MCF 10A (cell line): ENCODE results near the gene SNAI3. TPM values are rescaled to one million over a fixed set of nuclear protein-coding genes. Genes with fewer than 3 reads are reported as not detected.

ENCODE experiments used
- BruUV-seq: library from RNA; stranded (reverse); fragments of 400-500 nt; replicated peaks from 2 replicates; lab custom pipeline; 2021; lab: Mats Ljungman, UMichigan
- CTCF ChIA-PET: fragments of 300-600 bp; sonication (Branson Sonifier 250); formaldehyde crosslinking; extraction: SDS; loops from one replicate; lab custom pipeline; 2021; ENCODE audit warnings: antibody characterized with exemption, inconsistent platforms; lab: Yijun Ruan, JAX
- POLR2A ChIA-PET: fragments of 300-600, 350-650 bp; sonication (Branson Sonifier 250); formaldehyde crosslinking; extraction: SDS; loops from one replicate; lab custom pipeline; 2020; ENCODE audit warnings: antibody characterized with exemption, inconsistent platforms; lab: Yijun Ruan, JAX
- DNase-seq: peaks from one replicate; pipeline ENCODE4 v3.0.0-alpha.2; 2018; ENCODE audit not compliant: unreplicated experiment
- H3K27ac Mint-ChIP-seq: one replicate; pipeline ENCODE4 v1.8.0; 2022; ENCODE audit warnings: mild to moderate bottlenecking, low read depth, mixed read lengths; ENCODE audit not compliant: unreplicated experiment
- H3K27me3 Mint-ChIP-seq: one replicate; pipeline ENCODE4 v1.8.0; 2022; ENCODE audit warnings: mixed read lengths; ENCODE audit not compliant: insufficient read depth, unreplicated experiment
- H3K36me3 Mint-ChIP-seq: one replicate; pipeline ENCODE4 v1.8.0; 2022; ENCODE audit warnings: mild to moderate bottlenecking, moderate library complexity, mixed read lengths; ENCODE audit not compliant: insufficient read depth, unreplicated experiment
- H3K4me1 Mint-ChIP-seq: one replicate; pipeline ENCODE4 v1.8.0; 2022; ENCODE audit warnings: mixed read lengths; ENCODE audit not compliant: insufficient read depth, unreplicated experiment
- H3K4me3 Mint-ChIP-seq: one replicate; pipeline ENCODE4 v1.8.0; 2022; ENCODE audit warnings: mild to moderate bottlenecking, moderate library complexity, mixed read lengths; ENCODE audit not compliant: unreplicated experiment
- H3K9me3 Mint-ChIP-seq: one replicate; pipeline ENCODE4 v1.8.0; 2022; ENCODE audit warnings: mixed read lengths; ENCODE audit not compliant: unreplicated experiment
- intact Hi-C: fragments of 100-400 bp; cut with micrococcal nuclease; formaldehyde crosslinking; loops from 2 replicates; pipeline ENCODE4 v1.14.1; 2022
- total RNA-seq: library from RNA; stranded (reverse); gene quantifications from 2 replicates; pipeline ENCODE4 v1.2.3, GENCODE V29; 2022
- TF ChIP-seq, protein P1 (sequence below): fragments of 200-600 bp; IDR thresholded peaks from one replicate; pipeline ENCODE4 v1.8.0; 2022; ENCODE audit warnings: antibody characterized with exemption, mild to moderate bottlenecking; ENCODE audit not compliant: unreplicated experiment

The SNAI3 gene
- total RNA-seq, 1 experiment from 2014 or later: not detected

DNA sequence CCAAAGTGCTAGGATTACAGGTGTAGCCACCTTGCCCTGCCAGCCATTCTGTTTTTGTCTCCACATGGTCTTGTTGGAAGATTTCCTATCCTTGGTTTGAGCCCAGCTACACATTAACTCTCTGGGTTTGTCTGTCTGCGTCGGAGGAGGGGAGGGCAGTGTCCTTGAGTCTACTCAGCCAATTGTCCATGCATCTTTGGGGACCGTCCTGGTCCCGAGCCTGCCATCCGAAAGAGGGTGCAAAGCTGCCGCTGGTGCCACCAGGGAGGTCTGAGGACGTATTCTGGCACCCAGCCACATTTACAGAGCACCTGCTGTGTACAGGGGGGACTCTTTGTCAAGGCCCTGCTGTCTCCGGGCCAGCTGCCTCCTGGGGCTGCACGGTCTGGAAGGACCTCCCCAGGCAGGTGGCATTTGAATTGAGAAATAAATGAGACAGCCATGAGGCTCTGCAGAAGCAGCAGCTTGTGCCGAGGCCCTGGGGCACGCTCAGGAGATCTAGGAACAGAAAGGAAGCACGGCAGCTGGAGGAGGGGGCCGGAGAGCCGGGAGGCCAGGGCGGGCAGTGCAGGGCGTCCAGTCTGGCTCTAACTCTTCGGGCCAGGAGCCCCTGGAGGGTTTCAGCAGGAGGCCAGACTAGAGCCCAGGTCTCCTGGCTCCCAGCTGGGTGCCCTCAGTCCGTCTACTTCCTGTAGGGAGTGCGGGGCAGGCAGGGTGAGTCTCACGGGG is 36.9 kb downstream of the SNAI3 start:
- Mint-ChIP-seq H3K27me3 (no peaks in the 10 kb centered on the region), H3K4me1 (no peaks in the 10 kb centered on the region), H3K27ac (no peak overlapping the region), H3K4me3 (no peak overlapping the region), H3K9me3 (no peaks in the 10 kb centered on the region), H3K36me3 (peaks cover 2% of the 10 kb centered on the region)
- DNase-seq: no peak
- no TSS peak for BruUV-seq
- ChIA-PET CTCF (no interaction called here), POLR2A (interaction anchor here (0.7 to 0.9 kb wide), 2 partner anchors 11 to 13 kb away, joined by 3 read pairs; partner anchors contain the start of gene MVD)
- TF ChIP-seq, protein P1, sequence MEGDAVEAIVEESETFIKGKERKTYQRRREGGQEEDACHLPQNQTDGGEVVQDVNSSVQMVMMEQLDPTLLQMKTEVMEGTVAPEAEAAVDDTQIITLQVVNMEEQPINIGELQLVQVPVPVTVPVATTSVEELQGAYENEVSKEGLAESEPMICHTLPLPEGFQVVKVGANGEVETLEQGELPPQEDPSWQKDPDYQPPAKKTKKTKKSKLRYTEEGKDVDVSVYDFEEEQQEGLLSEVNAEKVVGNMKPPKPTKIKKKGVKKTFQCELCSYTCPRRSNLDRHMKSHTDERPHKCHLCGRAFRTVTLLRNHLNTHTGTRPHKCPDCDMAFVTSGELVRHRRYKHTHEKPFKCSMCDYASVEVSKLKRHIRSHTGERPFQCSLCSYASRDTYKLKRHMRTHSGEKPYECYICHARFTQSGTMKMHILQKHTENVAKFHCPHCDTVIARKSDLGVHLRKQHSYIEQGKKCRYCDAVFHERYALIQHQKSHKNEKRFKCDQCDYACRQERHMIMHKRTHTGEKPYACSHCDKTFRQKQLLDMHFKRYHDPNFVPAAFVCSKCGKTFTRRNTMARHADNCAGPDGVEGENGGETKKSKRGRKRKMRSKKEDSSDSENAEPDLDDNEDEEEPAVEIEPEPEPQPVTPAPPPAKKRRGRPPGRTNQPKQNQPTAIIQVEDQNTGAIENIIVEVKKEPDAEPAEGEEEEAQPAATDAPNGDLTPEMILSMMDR: no peak
- intact Hi-C loops: no loop called here

DNA sequence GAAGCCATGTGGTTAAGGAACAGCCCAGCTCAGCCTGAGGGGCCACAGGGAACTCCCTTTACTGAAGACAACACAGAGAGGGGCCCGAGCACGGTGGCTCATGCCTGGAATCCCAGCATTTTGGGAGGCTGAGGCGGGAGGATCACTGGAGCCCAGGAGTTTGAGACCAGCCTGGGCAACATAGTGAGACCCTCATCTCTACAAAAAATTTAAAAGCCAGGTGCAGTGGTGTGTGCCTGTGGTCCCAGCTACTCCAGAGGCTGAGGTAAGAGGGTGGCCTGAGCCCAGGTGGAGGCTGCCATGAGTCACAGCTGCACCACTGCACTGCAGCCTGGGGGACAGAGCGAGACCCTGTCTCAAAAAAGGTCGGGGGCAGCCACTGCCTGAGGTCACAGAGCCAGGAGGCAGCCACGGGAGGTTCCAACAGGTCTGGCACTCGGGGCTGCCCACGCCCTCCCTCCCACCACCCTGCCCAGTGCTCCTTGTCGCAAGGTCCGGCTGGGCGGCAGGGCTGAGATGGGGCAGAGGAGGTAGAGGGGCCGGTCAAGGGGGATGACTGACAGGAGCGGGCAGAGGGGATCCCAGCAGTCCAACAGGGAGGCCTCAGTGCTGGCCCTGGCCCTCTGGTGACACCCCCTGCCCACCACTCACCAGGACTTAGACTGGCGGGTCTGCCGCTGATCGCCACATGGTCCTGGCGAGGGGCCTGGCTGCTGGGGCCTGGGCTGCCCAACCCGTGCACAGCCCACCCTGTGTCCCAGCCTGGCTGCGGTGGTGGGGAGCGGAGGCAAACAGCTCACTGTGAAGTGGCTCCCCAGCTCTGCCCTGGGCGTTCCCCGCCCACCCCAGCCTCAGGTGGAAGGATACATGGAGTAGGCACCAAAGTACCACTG is 38.9 kb downstream of the SNAI3 start:
- H3K36me3 Mint-ChIP-seq: no peaks in the 10 kb centered on the region
- no peak overlapping the region for H3K4me3 Mint-ChIP-seq
- no peaks in the 10 kb centered on the region for H3K27me3 Mint-ChIP-seq
- no peaks in the 10 kb centered on the region for H3K4me1 Mint-ChIP-seq
- no TSS peak for BruUV-seq
- intact Hi-C loops: no loop called here
- ChIA-PET POLR2A (no interaction called here), CTCF (interaction anchor here (0.6 kb wide), 2 partner anchors 164 to 1021 kb away, joined by 3 read pairs; partner anchors contain the start of gene APRT)
- H3K9me3 Mint-ChIP-seq: no peaks in the 10 kb centered on the region
- H3K27ac Mint-ChIP-seq: no peak overlapping the region
- DNase-seq: no peak
- TF ChIP-seq, protein P1: no peak

DNA sequence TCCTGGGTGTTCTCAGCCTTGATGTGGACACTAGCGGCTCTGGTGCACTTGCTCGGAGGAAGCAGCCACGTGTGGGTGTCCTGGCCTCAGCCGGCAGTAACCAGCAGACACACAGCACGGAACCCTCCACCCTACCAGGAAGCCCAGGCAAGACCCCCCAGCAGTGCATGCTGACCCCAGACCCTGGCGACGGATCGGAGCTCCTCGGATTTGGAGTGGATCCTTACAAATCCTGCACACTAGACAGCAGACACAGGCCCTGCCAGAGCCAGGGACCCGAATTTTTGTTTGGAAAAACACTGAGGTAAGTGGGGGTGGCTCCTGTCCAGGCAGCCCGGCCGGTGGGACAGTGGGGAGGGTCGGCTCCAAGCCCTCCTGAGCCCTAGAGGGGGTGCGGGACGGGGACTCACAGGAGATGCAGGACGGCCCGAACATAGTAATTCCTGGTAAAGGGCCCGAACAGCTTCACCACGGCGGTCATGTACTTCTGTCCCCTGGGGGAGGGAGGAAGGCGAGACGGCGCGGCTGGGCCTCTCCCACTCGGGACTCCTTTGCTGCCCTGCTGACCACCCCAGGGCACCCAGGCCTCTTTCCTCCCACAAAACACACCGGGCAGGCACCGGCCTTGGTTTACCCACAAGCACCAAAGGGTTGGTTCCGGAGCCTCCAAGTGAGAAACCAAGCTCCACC is 39.8 kb downstream of the SNAI3 start:
- TF ChIP-seq, protein P1: no peak
- Mint-ChIP-seq H3K27me3 (no peaks in the 10 kb centered on the region), H3K27ac (no peak overlapping the region), H3K4me1 (no peaks in the 10 kb centered on the region), H3K36me3 (no peaks in the 10 kb centered on the region), H3K9me3 (no peaks in the 10 kb centered on the region), H3K4me3 (no peak overlapping the region)
- POLR2A ChIA-PET: no interaction called here
- no TSS peak for BruUV-seq
- CTCF ChIA-PET: no interaction called here
- intact Hi-C loops: no loop called here
- DNase-seq: no peak

DNA sequence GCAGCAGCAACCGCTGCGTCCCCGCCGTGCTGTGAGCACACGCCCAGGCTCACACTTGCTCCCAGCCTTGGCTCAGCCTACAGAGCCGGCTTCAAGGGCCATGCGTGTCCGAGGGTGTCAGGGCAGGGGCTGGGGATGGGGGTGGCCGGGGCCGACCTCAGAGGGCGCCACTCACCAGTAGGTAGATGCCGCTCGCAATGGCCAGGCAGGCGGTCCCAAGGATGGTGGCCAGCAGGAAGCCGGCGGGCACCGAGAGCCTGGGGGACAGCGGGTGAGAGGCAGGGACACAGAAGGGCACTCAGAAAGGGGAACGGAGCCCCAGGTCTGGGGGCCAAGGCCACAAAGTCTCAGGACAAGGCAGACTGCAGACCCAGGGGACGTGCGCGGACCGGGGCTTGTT is 40.4 kb downstream of the SNAI3 start:
- no peaks in the 10 kb centered on the region for H3K27me3 Mint-ChIP-seq
- no peak overlapping the region for H3K4me3 Mint-ChIP-seq
- no peaks in the 10 kb centered on the region for H3K9me3 Mint-ChIP-seq
- ChIA-PET CTCF (no interaction called here), POLR2A (no interaction called here)
- TF ChIP-seq, protein P1: no peak
- no peaks in the 10 kb centered on the region for H3K4me1 Mint-ChIP-seq
- BruUV-seq: no TSS peak
- intact Hi-C loops: no loop called here
- DNase-seq: no peak
- H3K36me3 Mint-ChIP-seq: no peaks in the 10 kb centered on the region
- H3K27ac Mint-ChIP-seq: no peak overlapping the region
